Keratinocyte (primary cell): Measurements from ENCODE around the gene CACNA1C. TPM values are rescaled to one million over a fixed set of nuclear protein-coding genes. Genes with fewer than 3 reads are reported as not detected.

ENCODE experiments used
- DNase-seq: peaks from one replicate; pipeline ENCODE4 v3.0.0-alpha.2; 2011; ENCODE audit warnings: low read depth, missing footprints, low spot score
- FAIRE-seq: peaks from 2 replicates; lab custom pipeline; 2011; peaks lifted over from hg19 to GRCh38; lab: Jason Lieb, UNC
- H2AFZ ChIP-seq: 2 replicates; pipeline ENCODE4 v1.6.0; 2012; ENCODE audit warnings: low read length, control low read depth, inconsistent platforms; ENCODE audit not compliant: control insufficient read depth
- H3K27ac ChIP-seq: 2 replicates; pipeline ENCODE4 v1.5.1; 2011; ENCODE audit warnings: low read length; ENCODE audit not compliant: control insufficient read depth, insufficient read depth
- H3K27me3 ChIP-seq: 3 replicates; pipeline ENCODE4 v1.6.0; 2011; ENCODE audit warnings: low read length; ENCODE audit not compliant: control insufficient read depth, insufficient read depth; ENCODE audit errors: extremely low read depth
- H3K36me3 ChIP-seq, 2 experiments: 2 replicates in 1 of 2; 3 replicates in 1 of 2; pipeline ENCODE4 v1.5.1; 2011; ENCODE audit warnings: low read length in 2 of 2, mild to moderate bottlenecking in 1 of 2; ENCODE audit not compliant: control insufficient read depth in 2 of 2, insufficient read depth in 2 of 2; ENCODE audit errors: extremely low read depth in 1 of 2
- H3K4me1 ChIP-seq: 3 replicates; pipeline ENCODE4 v1.5.1; 2011; ENCODE audit warnings: low read length; ENCODE audit not compliant: control insufficient read depth, insufficient read depth; ENCODE audit errors: extremely low read depth
- H3K4me2 ChIP-seq: 3 replicates; pipeline ENCODE4 v1.6.0; 2011; ENCODE audit warnings: low read depth, low read length; ENCODE audit not compliant: control insufficient read depth, insufficient read depth; ENCODE audit errors: extremely low read depth
- H3K4me3 ChIP-seq, 3 experiments: fragments of 200-600 bp in 1 of 3; sonication (generic) in 1 of 3; 2 replicates in 2 of 3; 3 replicates in 1 of 3; pipeline ENCODE4 v1.5.1; 2011 to 2016; ENCODE audit warnings: low read length in 3 of 3, mild to moderate bottlenecking in 3 of 3, control low read depth in 2 of 3, inconsistent platforms in 1 of 3, low read depth in 1 of 3, mixed read lengths in 1 of 3, mixed run types in 1 of 3, moderate library complexity in 1 of 3; ENCODE audit not compliant: control insufficient read depth in 2 of 3, insufficient read depth in 2 of 3; ENCODE audit errors: extremely low read depth in 1 of 3
- H3K79me2 ChIP-seq: 2 replicates; pipeline ENCODE4 v1.6.0; 2012; ENCODE audit warnings: low read length; ENCODE audit not compliant: control insufficient read depth, insufficient read depth
- H3K9ac ChIP-seq: 3 replicates; pipeline ENCODE4 v1.6.0; 2011; ENCODE audit warnings: low read length; ENCODE audit not compliant: control insufficient read depth, insufficient read depth; ENCODE audit errors: extremely low read depth
- H3K9me1 ChIP-seq: 3 replicates; pipeline ENCODE4 v1.6.0; 2011; ENCODE audit warnings: low read length; ENCODE audit not compliant: control insufficient read depth, insufficient read depth; ENCODE audit errors: extremely low read depth
- H3K9me3 ChIP-seq: 2 replicates; pipeline ENCODE4 v1.5.1; 2012; ENCODE audit warnings: low read depth, low read length; ENCODE audit not compliant: control insufficient read depth
- H4K20me1 ChIP-seq: 3 replicates; pipeline ENCODE4 v1.6.0; 2011; ENCODE audit warnings: low read length; ENCODE audit not compliant: control insufficient read depth, insufficient read depth; ENCODE audit errors: extremely low read depth
- EZH2 ChIP-seq: IDR thresholded peaks from one replicate; pipeline ENCODE4 v1.6.1; 2012; ENCODE audit warnings: inconsistent platforms, mild to moderate bottlenecking, low read length, moderate library complexity
- dilution Hi-C: fragments of 300-500 bp; cut with MboI; formaldehyde crosslinking; loops from one replicate; pipeline ENCODE4 v1.7.0; 2020; ENCODE audit warnings: low sequenced_read_pairs; ENCODE audit not compliant: extremely low pct_ligation_motif_present
- polyA plus RNA-seq, 5 experiments: library from polyadenylated mRNA; depleted of rRNA in 3 of 5; stranded (reverse) in 3 of 5; stranded (forward) in 1 of 5; unstranded in 1 of 5; fragments of >200 nt; gene quantifications; 1 replicate in 1 of 5; 2 replicates in 3 of 5; 3 replicates in 1 of 5; pipeline versions ENCODE4 v1.2.1 to v1.2.3, GENCODE V29; 2011 to 2012; ENCODE audit warnings: missing spikeins in 2 of 5, low read depth in 1 of 5, low replicate concordance in 1 of 5
- TF ChIP-seq, protein P1 (sequence below), 3 experiments: IDR thresholded peaks in 1 of 3; conservative IDR thresholded peaks in 1 of 3; optimal IDR thresholded peaks in 1 of 3; 2 replicates in 2 of 3; 3 replicates in 1 of 3; pipeline versions ENCODE3 to v1.5.1; 2011; ENCODE audit warnings: low read length in 3 of 3, mild to moderate bottlenecking in 3 of 3, moderate library complexity in 2 of 3, control low read depth in 1 of 3, inconsistent platforms in 1 of 3; ENCODE audit not compliant: insufficient read depth in 2 of 3; ENCODE audit errors: extremely low read depth in 1 of 3

CACNA1C gene
- polyA plus RNA-seq, 1 donor (not counting 4 experiments of a cell fraction or from before 2014, with no cell fraction given) = not detected

DNA sequence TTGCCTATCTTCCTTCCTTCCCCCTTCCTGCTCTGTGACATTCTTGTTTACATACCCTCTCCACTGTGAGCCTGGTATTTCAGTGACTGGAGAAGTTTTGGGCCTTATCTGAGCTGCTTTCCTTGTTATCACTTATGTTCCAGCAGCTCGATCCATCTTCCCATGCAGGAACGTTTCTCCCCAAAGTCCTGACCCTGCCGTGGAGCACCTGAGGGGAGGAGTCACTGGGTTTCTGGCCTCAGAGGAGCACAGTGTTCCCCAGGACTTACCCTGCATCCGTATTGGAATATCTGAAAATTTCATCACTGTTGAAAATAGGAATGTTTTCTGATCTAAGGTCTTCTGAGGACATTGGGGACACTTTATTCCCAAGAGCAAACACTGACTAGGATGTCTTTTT lies 141.8 kb downstream of the CACNA1C start:
- Histone ChIP-seq H3K4me2 (no peak overlapping the region), H3K9me1 (no peaks in the 10 kb centered on the region), H3K79me2 (no peaks in the 10 kb centered on the region), H3K9me3 (peaks cover 4% of the 10 kb centered on the region), H3K4me1 (peaks cover 8% of the 10 kb centered on the region), H3K4me3 (no peak overlapping the region), H3K27me3 (peaks cover 4% of the 10 kb centered on the region), H3K36me3 (no peaks in the 10 kb centered on the region), H3K9ac (no peak overlapping the region), H4K20me1 (no peaks in the 10 kb centered on the region), H3K27ac (no peak overlapping the region), H2AFZ (no peak overlapping the region)
- TF ChIP-seq EZH2 = no peak
- TF ChIP-seq, protein P1, sequence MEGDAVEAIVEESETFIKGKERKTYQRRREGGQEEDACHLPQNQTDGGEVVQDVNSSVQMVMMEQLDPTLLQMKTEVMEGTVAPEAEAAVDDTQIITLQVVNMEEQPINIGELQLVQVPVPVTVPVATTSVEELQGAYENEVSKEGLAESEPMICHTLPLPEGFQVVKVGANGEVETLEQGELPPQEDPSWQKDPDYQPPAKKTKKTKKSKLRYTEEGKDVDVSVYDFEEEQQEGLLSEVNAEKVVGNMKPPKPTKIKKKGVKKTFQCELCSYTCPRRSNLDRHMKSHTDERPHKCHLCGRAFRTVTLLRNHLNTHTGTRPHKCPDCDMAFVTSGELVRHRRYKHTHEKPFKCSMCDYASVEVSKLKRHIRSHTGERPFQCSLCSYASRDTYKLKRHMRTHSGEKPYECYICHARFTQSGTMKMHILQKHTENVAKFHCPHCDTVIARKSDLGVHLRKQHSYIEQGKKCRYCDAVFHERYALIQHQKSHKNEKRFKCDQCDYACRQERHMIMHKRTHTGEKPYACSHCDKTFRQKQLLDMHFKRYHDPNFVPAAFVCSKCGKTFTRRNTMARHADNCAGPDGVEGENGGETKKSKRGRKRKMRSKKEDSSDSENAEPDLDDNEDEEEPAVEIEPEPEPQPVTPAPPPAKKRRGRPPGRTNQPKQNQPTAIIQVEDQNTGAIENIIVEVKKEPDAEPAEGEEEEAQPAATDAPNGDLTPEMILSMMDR (optimal IDR thresholded peaks at IDR 0.05 in 1 of 3, IDR thresholded peaks at IDR 0.05 in 1 of 3, conservative IDR thresholded peaks at IDR 0.05 in 1 of 3; ENCODE audit: extremely low read depth in 1 of 3, insufficient read depth in 2 of 3, low read length in 3 of 3) = no peak
- dilution Hi-C loops = no loop called here
- DNase-seq (no peak), FAIRE-seq (no peak)

DNA sequence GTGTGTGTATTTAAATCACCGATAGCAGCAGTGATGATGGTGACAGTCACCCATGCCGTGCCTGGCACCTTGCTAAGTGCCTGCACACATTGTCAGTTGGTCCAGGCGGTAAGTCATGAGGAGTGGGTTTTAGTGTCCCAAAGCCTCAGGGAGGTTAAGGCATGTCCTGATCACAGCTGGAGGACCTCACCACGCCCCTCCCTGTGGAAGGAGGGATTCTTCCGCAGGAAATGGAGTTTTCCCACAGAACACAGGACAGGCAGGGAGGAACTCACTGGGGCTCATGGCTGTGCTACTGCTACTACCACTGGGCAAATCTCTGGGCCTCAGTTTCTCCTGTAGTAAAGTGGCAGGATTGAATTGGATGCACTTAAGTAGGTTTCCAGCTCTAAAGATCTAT lies 142.3 kb downstream of the CACNA1C start:
- H3K27ac ChIP-seq = no peak overlapping the region
- H4K20me1 ChIP-seq = no peaks in the 10 kb centered on the region
- no peaks in the 10 kb centered on the region for H3K9me1 ChIP-seq
- no peak overlapping the region for H2AFZ ChIP-seq
- dilution Hi-C loops = no loop called here
- peaks cover 4% of the 10 kb centered on the region for H3K9me3 ChIP-seq
- no peaks in the 10 kb centered on the region for H3K79me2 ChIP-seq
- H3K9ac ChIP-seq = no peak overlapping the region
- H3K4me3 ChIP-seq = no peak overlapping the region
- TF ChIP-seq, protein P1 (optimal IDR thresholded peaks at IDR 0.05 in 1 of 3, IDR thresholded peaks at IDR 0.05 in 1 of 3, conservative IDR thresholded peaks at IDR 0.05 in 1 of 3; ENCODE audit: extremely low read depth in 1 of 3, insufficient read depth in 2 of 3, low read length in 3 of 3) = no peak
- no peak for TF ChIP-seq EZH2
- no peak overlapping the region for H3K4me2 ChIP-seq
- FAIRE-seq = no peak
- H3K27me3 ChIP-seq = peaks cover 4% of the 10 kb centered on the region
- H3K4me1 ChIP-seq = peaks cover 8% of the 10 kb centered on the region
- no peak for DNase-seq
- H3K36me3 ChIP-seq = no peaks in the 10 kb centered on the region
